ENCODE results near the gene GNAZ.

DNA sequence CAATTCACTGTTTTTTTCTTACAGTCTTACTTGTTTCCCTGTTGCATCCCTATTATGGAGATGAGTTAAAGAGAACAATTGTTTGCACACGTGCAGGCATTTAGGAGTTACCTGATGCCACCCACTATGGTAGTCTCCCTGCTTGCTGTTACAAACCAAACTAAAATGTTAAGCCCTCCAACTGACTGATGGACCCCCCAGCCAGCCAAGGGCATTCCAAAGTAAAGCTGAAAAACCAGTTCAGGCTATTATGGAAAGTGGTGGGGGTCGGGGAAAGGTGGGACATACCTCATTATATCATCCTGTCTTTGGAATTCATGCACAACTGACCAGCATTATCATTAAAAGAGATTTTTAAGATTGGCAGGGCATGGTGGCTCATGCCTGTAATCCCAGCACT lies 47.0 kb upstream of the GNAZ start:
- TF ChIP-seq, protein P1, sequence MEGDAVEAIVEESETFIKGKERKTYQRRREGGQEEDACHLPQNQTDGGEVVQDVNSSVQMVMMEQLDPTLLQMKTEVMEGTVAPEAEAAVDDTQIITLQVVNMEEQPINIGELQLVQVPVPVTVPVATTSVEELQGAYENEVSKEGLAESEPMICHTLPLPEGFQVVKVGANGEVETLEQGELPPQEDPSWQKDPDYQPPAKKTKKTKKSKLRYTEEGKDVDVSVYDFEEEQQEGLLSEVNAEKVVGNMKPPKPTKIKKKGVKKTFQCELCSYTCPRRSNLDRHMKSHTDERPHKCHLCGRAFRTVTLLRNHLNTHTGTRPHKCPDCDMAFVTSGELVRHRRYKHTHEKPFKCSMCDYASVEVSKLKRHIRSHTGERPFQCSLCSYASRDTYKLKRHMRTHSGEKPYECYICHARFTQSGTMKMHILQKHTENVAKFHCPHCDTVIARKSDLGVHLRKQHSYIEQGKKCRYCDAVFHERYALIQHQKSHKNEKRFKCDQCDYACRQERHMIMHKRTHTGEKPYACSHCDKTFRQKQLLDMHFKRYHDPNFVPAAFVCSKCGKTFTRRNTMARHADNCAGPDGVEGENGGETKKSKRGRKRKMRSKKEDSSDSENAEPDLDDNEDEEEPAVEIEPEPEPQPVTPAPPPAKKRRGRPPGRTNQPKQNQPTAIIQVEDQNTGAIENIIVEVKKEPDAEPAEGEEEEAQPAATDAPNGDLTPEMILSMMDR (IDR thresholded peaks at IDR 0.05), result no peak
- TF ChIP-seq POLR2A (IDR thresholded peaks at IDR 0.05), result no peak
